PC-9 (cell line): ENCODE data around the gene KIF5C.

ENCODE experiments used
- CTCF ChIP-seq: fragments of 200-600 bp; sonication (generic); conservative IDR thresholded peaks from 2 replicates; pipeline ENCODE4 v1.6.1; 2017; ENCODE audit warnings: mixed run types, antibody characterized with exemption, mild to moderate bottlenecking, moderate library complexity
- EZH2 ChIP-seq: fragments of 200-600 bp; sonication (generic); IDR thresholded peaks from 2 replicates; pipeline ENCODE4 v1.8.0; 2017; ENCODE audit warnings: antibody characterized with exemption, low read depth

GRCh38 chr2:149061133-149061745 is 186.2 kb downstream of the KIF5C start:
- TF ChIP-seq CTCF = no peak
- no peak for TF ChIP-seq EZH2
